ENCODE measurements around the gene PPP2R2C. TPM values are rescaled to one million over a fixed set of nuclear protein-coding genes. Genes with fewer than 3 reads are reported as not detected.

Gene PPP2R2C
- total RNA-seq, 2 donors from 2014 or later, result 0.05 to 0.35 TPM

- H3K4me1 ChIP-seq, result no peaks in the 10 kb centered on the region
- intact Hi-C loops (cut with DNase I), result no loop called here
- no peak overlapping the region for H3K9ac ChIP-seq (ENCODE audit: low read depth in 2 of 2, low read length in 2 of 2)
- TF ChIP-seq CTCF (IDR thresholded peaks at IDR 0.05), result no peak
- no peaks in the 10 kb centered on the region for H3K9me3 ChIP-seq
- H3K36me3 ChIP-seq, result no peaks in the 10 kb centered on the region
- no peak overlapping the region for H3K4me3 ChIP-seq
- no peak for DNase-seq
- H3K27me3 ChIP-seq, result no peaks in the 10 kb centered on the region
- no peak overlapping the region for H3K27ac ChIP-seq
Measured at GRCh38 chr4:6348408-6348807, 124.0 kb downstream of the PPP2R2C start.

GRCh38 chr4:6347511-6348045 is 124.8 kb downstream of the PPP2R2C start:
- H3K9ac ChIP-seq (ENCODE audit: low read depth in 2 of 2, low read length in 2 of 2), result no peak overlapping the region
- intact Hi-C loops (cut with DNase I), result no loop called here
- H3K27me3 ChIP-seq, result no peaks in the 10 kb centered on the region

GRCh38 chr4:6346373-6347110 is 125.9 kb downstream of the PPP2R2C start:
- intact Hi-C loops (cut with DNase I), result no loop called here
- no peaks in the 10 kb centered on the region for H3K27me3 ChIP-seq
- H3K4me1 ChIP-seq, result no peaks in the 10 kb centered on the region
- no peak overlapping the region for H3K27ac ChIP-seq
- no peak overlapping the region for H3K4me3 ChIP-seq
- no peak for TF ChIP-seq CTCF (IDR thresholded peaks at IDR 0.05)
- no peaks in the 10 kb centered on the region for H3K36me3 ChIP-seq
- DNase-seq, result no peak
- H3K9ac ChIP-seq (ENCODE audit: low read depth in 2 of 2, low read length in 2 of 2), result no peak overlapping the region
- H3K9me3 ChIP-seq, result no peaks in the 10 kb centered on the region

More at GRCh38 chr4:6347511-6348045, 124.8 kb downstream of the PPP2R2C start:
- H3K4me1 ChIP-seq, result no peaks in the 10 kb centered on the region
- no peak overlapping the region for H3K27ac ChIP-seq
- H3K9me3 ChIP-seq, result no peaks in the 10 kb centered on the region
- TF ChIP-seq CTCF (IDR thresholded peaks at IDR 0.05), result no peak
- no peaks in the 10 kb centered on the region for H3K36me3 ChIP-seq
- DNase-seq, result no peak
- no peak overlapping the region for H3K4me3 ChIP-seq

- DNase-seq, result no peak
- Histone ChIP-seq H3K9me3 (no peaks in the 10 kb centered on the region), H3K27me3 (no peaks in the 10 kb centered on the region), H3K36me3 (no peaks in the 10 kb centered on the region), H3K27ac (no peak overlapping the region), H3K9ac (ENCODE audit: low read depth in 2 of 2, low read length in 2 of 2) (no peak overlapping the region), H3K4me1 (no peaks in the 10 kb centered on the region), H3K4me3 (no peak overlapping the region)
- TF ChIP-seq CTCF (IDR thresholded peaks at IDR 0.05), result no peak
- intact Hi-C loops (cut with DNase I), result no loop called here
Measured at GRCh38 chr4:6345866-6346265, 126.5 kb downstream of the PPP2R2C start.

- Histone ChIP-seq H3K4me1 (no peaks in the 10 kb centered on the region), H3K36me3 (no peaks in the 10 kb centered on the region), H3K27me3 (no peaks in the 10 kb centered on the region), H3K4me3 (no peak overlapping the region), H3K9me3 (no peaks in the 10 kb centered on the region), H3K27ac (no peak overlapping the region), H3K9ac (ENCODE audit: low read depth in 2 of 2, low read length in 2 of 2) (no peak overlapping the region)
- intact Hi-C loops (cut with DNase I), result no loop called here
- no peak for DNase-seq
- TF ChIP-seq CTCF (IDR thresholded peaks at IDR 0.05), result no peak
Measured at GRCh38 chr4:6345096-6345830, 127.2 kb downstream of the PPP2R2C start.
